GM23338 (cell line): ENCODE measurements around the gene GPX6. TPM values are rescaled to one million over a fixed set of nuclear protein-coding genes. Genes with fewer than 3 reads are reported as not detected.

Experiments
- ATAC-seq: fragments of 200-7000 bp; cut with Tn5 transposase; 3 replicates; pipeline ENCODE4 v1.9.1; 2020
- DNase-seq: peaks from one replicate; pipeline ENCODE4 v3.0.0-alpha.2; 2015; ENCODE audit warnings: low spot score
- H2AFZ ChIP-seq: fragments of 200-600 bp; sonication (generic); 2 replicates; pipeline ENCODE4 v1.8.0; 2016; ENCODE audit warnings: antibody characterized with exemption, mild to moderate bottlenecking, moderate library complexity
- H3F3A ChIP-seq: fragments of 200-600 bp; sonication (generic); replicated peaks from 2 replicates; pipeline ENCODE4 v1.8.0; 2017; ENCODE audit warnings: antibody characterized with exemption, mixed run types, low read depth
- H3K27ac ChIP-seq: fragments of 200-600 bp; sonication (generic); 2 replicates; pipeline ENCODE4 v1.6.1; 2016; ENCODE audit warnings: low read depth
- H3K27me3 ChIP-seq: fragments of 200-600 bp; sonication (generic); 2 replicates; pipeline ENCODE4 v1.8.0; 2016; ENCODE audit warnings: mild to moderate bottlenecking, mixed run types, moderate library complexity; ENCODE audit not compliant: insufficient read depth
- H3K36me3 ChIP-seq: fragments of 200-600 bp; sonication (generic); 2 replicates; pipeline ENCODE4 v1.8.0; 2016; ENCODE audit warnings: mild to moderate bottlenecking; ENCODE audit not compliant: insufficient read depth
- H3K4me1 ChIP-seq: fragments of 200-600 bp; sonication (generic); 2 replicates; pipeline ENCODE4 v1.8.0; 2016; ENCODE audit warnings: mild to moderate bottlenecking, moderate library complexity; ENCODE audit not compliant: insufficient read depth
- H3K4me2 ChIP-seq: fragments of 200-600 bp; sonication (generic); 2 replicates; pipeline ENCODE4 v1.7.1; 2017; ENCODE audit warnings: mixed run types
- H3K4me3 ChIP-seq: fragments of 200-600 bp; sonication (generic); 2 replicates; pipeline ENCODE4 v1.6.1; 2016; ENCODE audit warnings: mixed run types
- H3K79me2 ChIP-seq: fragments of 200-600 bp; sonication (generic); replicated peaks from 2 replicates; pipeline ENCODE4 v1.8.0; 2017; ENCODE audit warnings: mild to moderate bottlenecking; ENCODE audit not compliant: insufficient read depth
- H3K9me2 ChIP-seq: fragments of 200-600 bp; sonication (generic); 2 replicates; pipeline ENCODE4 v1.8.0; 2017; ENCODE audit not compliant: insufficient read depth
- H4K20me1 ChIP-seq: fragments of 200-600 bp; sonication (generic); replicated peaks from 2 replicates; pipeline ENCODE4 v1.8.0; 2017; ENCODE audit warnings: mild to moderate bottlenecking; ENCODE audit not compliant: insufficient read depth
- H3K27ac Mint-ChIP-seq: 2 replicates; pipeline ENCODE4 v1.8.0; 2020; ENCODE audit warnings: inconsistent platforms, mild to moderate bottlenecking, moderate library complexity, mixed read lengths
- H3K27me3 Mint-ChIP-seq: 3 replicates; pipeline ENCODE4 v1.8.0; 2022; ENCODE audit warnings: low read depth, mild to moderate bottlenecking, moderate library complexity, mixed read lengths, inconsistent platforms; ENCODE audit not compliant: insufficient read depth, poor library complexity
- H3K36me3 Mint-ChIP-seq: 3 replicates; pipeline ENCODE4 v1.8.0; 2021; ENCODE audit warnings: low read depth, mild to moderate bottlenecking, inconsistent platforms, moderate library complexity, mixed read lengths
- H3K4me1 Mint-ChIP-seq: 3 replicates; pipeline ENCODE4 v1.8.0; 2020; ENCODE audit warnings: mild to moderate bottlenecking, inconsistent platforms, mixed read lengths
- H3K4me3 Mint-ChIP-seq: 3 replicates; pipeline ENCODE4 v1.8.0; 2021; ENCODE audit warnings: moderate library complexity, mild to moderate bottlenecking, inconsistent platforms, mixed read lengths
- H3K9me3 Mint-ChIP-seq: 3 replicates; pipeline ENCODE4 v1.8.0; 2020; ENCODE audit warnings: moderate library complexity, mild to moderate bottlenecking, inconsistent platforms, mixed read lengths
- CREB1 ChIP-seq: fragments of 250-450 bp; sonication (Bioruptor Pico); IDR thresholded peaks from 2 replicates; pipeline ENCODE4 v1.5.0; 2020; ENCODE audit warnings: low read depth, mild to moderate bottlenecking, moderate library complexity
- CTCF ChIP-seq, 2 experiments: fragments of 200-600 bp in 1 of 2; sonication (generic) in 1 of 2; conservative IDR thresholded peaks; 2 replicates each; pipeline versions ENCODE4 v1.5.1 to v1.6.1; 2016 to 2017; ENCODE audit warnings: antibody characterized with exemption in 2 of 2, low read depth in 2 of 2, mild to moderate bottlenecking in 2 of 2, moderate library complexity in 1 of 2
- ETS1 ChIP-seq: IDR thresholded peaks from 2 replicates; pipeline ENCODE4 v1.6.1; 2016; ENCODE audit warnings: antibody characterized with exemption
- EZH2 ChIP-seq: fragments of 200-600 bp; sonication (generic); IDR thresholded peaks from one replicate; pipeline ENCODE4 v1.8.0; 2017; ENCODE audit warnings: antibody characterized with exemption, mild to moderate bottlenecking, low read depth; ENCODE audit not compliant: unreplicated experiment
- EZH2phosphoT487 ChIP-seq: fragments of 200-600 bp; sonication (generic); IDR thresholded peaks from one replicate; pipeline ENCODE4 v1.8.1; 2018; ENCODE audit warnings: antibody characterized with exemption; ENCODE audit not compliant: unreplicated experiment
- JUNB ChIP-seq: IDR thresholded peaks from one replicate; pipeline ENCODE4 v1.6.1; 2016; ENCODE audit warnings: antibody characterized with exemption; ENCODE audit not compliant: unreplicated experiment
- NANOG ChIP-seq: IDR thresholded peaks from 2 replicates; pipeline ENCODE4 v1.6.1; 2016; ENCODE audit warnings: antibody characterized with exemption, borderline replicate concordance
- POLR2AphosphoS5 ChIP-seq: IDR thresholded peaks from 2 replicates; pipeline ENCODE4 v1.6.1; 2016; ENCODE audit warnings: antibody characterized with exemption, low read depth
- REST ChIP-seq: IDR thresholded peaks from one replicate; pipeline ENCODE4 v1.6.1; 2018; ENCODE audit warnings: antibody characterized with exemption; ENCODE audit not compliant: unreplicated experiment
- STAT1 ChIP-seq: IDR thresholded peaks from one replicate; pipeline ENCODE4 v1.6.1; 2016; ENCODE audit warnings: antibody characterized with exemption; ENCODE audit not compliant: unreplicated experiment
- ZNF114 ChIP-seq: fragments of 250-450 bp; sonication (Bioruptor Pico); IDR thresholded peaks from 2 replicates; pipeline ENCODE4 v1.5.0; 2020; ENCODE audit warnings: mild to moderate bottlenecking, moderate library complexity
- ZNF331 ChIP-seq: fragments of 250-450 bp; sonication (Bioruptor Pico); IDR thresholded peaks from 2 replicates; pipeline ENCODE4 v1.5.0; 2020; ENCODE audit warnings: low read depth, mild to moderate bottlenecking, moderate library complexity
- ZNF462 ChIP-seq: fragments of 250-450 bp; sonication (Bioruptor Pico); IDR thresholded peaks from 2 replicates; pipeline ENCODE4 v1.5.0; 2020; ENCODE audit warnings: mild to moderate bottlenecking, moderate library complexity
- polyA plus RNA-seq: library from polyadenylated mRNA; unstranded; fragments of >200 nt; fragmentation: Nextera tagmentation; extraction: Ambion mirVana; gene quantifications from 2 replicates; pipeline ENCODE4 v1.2.1, GENCODE V29; 2016
- total RNA-seq: library from RNA; depleted of rRNA; stranded (reverse); fragments of >200 nt; shearing (Covaris generic); gene quantifications from 2 replicates; pipeline ENCODE4 v1.2.3, GENCODE V29; 2014

Gene GPX6
- total and polyA plus RNA-seq, 2 experiments from 2014 or later, result not detected

GRCh38 chr6:28558629-28559028 is 43.0 kb upstream of the GPX6 start:
- Histone ChIP-seq H3K9me2 (0 out of 2 replicates have a peak, but pooled peaks cover 4% of the 10 kb centered on the region), H3K4me2 (peak overlapping the region; percentile 71), H3K79me2 (no peaks in the 10 kb centered on the region), H3K36me3 (no peaks in the 10 kb centered on the region), H4K20me1 (no peaks in the 10 kb centered on the region), H2AFZ (no peak overlapping the region), H3K27me3 (peaks cover 34% of the 10 kb centered on the region), H3F3A (0 out of 2 replicates have a peak, but pooled peaks cover 2% of the 10 kb centered on the region), H3K27ac (no peak overlapping the region), H3K4me3 (no peak overlapping the region; the same call in 1 of the 2 replicates), H3K4me1 (no peaks in the 10 kb centered on the region; the same call in none of the 2 replicates)
- Mint-ChIP-seq H3K27me3 (peaks cover 4% of the 10 kb centered on the region), H3K4me3 (peak overlapping the region; percentile 50), H3K27ac (no peak overlapping the region), H3K9me3 (no peaks in the 10 kb centered on the region), H3K36me3 (no peaks in the 10 kb centered on the region), H3K4me1 (peaks cover 9% of the 10 kb centered on the region; the same call in 2 of the 3 replicates)
- DNase-seq (no peak), ATAC-seq (no peak)
- TF ChIP-seq REST (no peak), STAT1 (no peak), ETS1 (no peak), ZNF114 (CRISPR knock-in tag) (no peak), POLR2AphosphoS5 (no peak), JUNB (no peak), EZH2 (no peak), EZH2phosphoT487 (no peak), ZNF462 (CRISPR knock-in tag) (no peak), NANOG (no peak), ZNF331 (CRISPR knock-in tag) (no peak), CREB1 (CRISPR knock-in tag) (no peak), CTCF (conservative IDR thresholded peaks at IDR 0.05; ENCODE audit: low read depth in 2 of 2) (no peak)
